Measurements from ENCODE around the gene IQSEC1.

- TF ChIP-seq, protein P1, sequence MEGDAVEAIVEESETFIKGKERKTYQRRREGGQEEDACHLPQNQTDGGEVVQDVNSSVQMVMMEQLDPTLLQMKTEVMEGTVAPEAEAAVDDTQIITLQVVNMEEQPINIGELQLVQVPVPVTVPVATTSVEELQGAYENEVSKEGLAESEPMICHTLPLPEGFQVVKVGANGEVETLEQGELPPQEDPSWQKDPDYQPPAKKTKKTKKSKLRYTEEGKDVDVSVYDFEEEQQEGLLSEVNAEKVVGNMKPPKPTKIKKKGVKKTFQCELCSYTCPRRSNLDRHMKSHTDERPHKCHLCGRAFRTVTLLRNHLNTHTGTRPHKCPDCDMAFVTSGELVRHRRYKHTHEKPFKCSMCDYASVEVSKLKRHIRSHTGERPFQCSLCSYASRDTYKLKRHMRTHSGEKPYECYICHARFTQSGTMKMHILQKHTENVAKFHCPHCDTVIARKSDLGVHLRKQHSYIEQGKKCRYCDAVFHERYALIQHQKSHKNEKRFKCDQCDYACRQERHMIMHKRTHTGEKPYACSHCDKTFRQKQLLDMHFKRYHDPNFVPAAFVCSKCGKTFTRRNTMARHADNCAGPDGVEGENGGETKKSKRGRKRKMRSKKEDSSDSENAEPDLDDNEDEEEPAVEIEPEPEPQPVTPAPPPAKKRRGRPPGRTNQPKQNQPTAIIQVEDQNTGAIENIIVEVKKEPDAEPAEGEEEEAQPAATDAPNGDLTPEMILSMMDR (IDR thresholded peaks at IDR 0.05) = no peak
- no peak for TF ChIP-seq EZH2 (IDR thresholded peaks at IDR 0.05; ENCODE audit: borderline replicate concordance, insufficient read depth, low read depth, low read length, poor library complexity, severe bottlenecking)
Observed at GRCh38 chr3:13067778-13068177, 5.5 kb downstream of the IQSEC1 start.
